Prostate gland (tissue), 2 donors: ENCODE results near the gene CDH13. TPM values are rescaled to one million over a fixed set of nuclear protein-coding genes. Genes with fewer than 3 reads are reported as not detected.

ENCODE experiments used
- DNase-seq: peaks from one replicate; pipeline ENCODE4 v3.0.0-alpha.2; 2019; ENCODE audit warnings: low spot score
- H3K27ac ChIP-seq, 2 donors: fragments of 200-600 bp; sonication (generic); 2 replicates each; pipeline ENCODE4 v1.5.1; 2017 to 2019
- H3K27me3 ChIP-seq: fragments of 200-600 bp; sonication (generic); replicated peaks from 2 replicates; pipeline ENCODE4 v1.5.1; 2019; ENCODE audit not compliant: insufficient read depth
- H3K36me3 ChIP-seq, 2 donors: fragments of 200-600 bp; sonication (generic); 1 replicate in 1 of 2; 2 replicates in 1 of 2; pipeline versions ENCODE4 v1.5.1 to v1.8.1; 2017 to 2019
- H3K4me1 ChIP-seq: fragments of 200-600 bp; sonication (generic); replicated peaks from 2 replicates; pipeline ENCODE4 v1.5.1; 2019
- H3K4me3 ChIP-seq, 2 donors: fragments of 200-600 bp; sonication (generic); 2 replicates each; pipeline ENCODE4 v1.5.1; 2017 to 2019
- H3K9me3 ChIP-seq: fragments of 200-600 bp; sonication (generic); 2 replicates; pipeline ENCODE4 v1.5.1; 2017
- CTCF ChIP-seq, 4 experiments: fragments of 200-600 bp in 2 of 4; fragments of 450-650 bp in 2 of 4; sonication (generic) in 2 of 4; IDR thresholded peaks; 1 replicate in 3 of 4; 2 replicates in 1 of 4; pipeline ENCODE4 v1.5.1; 2016 to 2019; ENCODE audit warnings: antibody characterized with exemption in 4 of 4, mild to moderate bottlenecking in 2 of 4, moderate library complexity in 2 of 4
- POLR2A ChIP-seq: fragments of 450-650 bp; IDR thresholded peaks from one replicate; pipeline ENCODE4 v1.6.1; 2016; ENCODE audit warnings: antibody characterized with exemption, mild to moderate bottlenecking
- POLR2AphosphoS5 ChIP-seq: sonication (generic); formaldehyde crosslinking; IDR thresholded peaks from one replicate; pipeline ENCODE4 v1.6.1; 2017; ENCODE audit warnings: antibody characterized with exemption
- WGBS: methylation state at CpG from one replicate; pipeline ENCODE4 v1.1.5; 2018; 5-methylcytosine and 5-hydroxymethylcytosine counted together
- intact Hi-C: fragments of 100-400 bp; cut with DNase I; formaldehyde crosslinking; loops from one replicate; pipeline ENCODE4 v1.14.2; 2022
- total RNA-seq, 2 donors: library from RNA; depleted of rRNA; stranded (reverse); fragments of >200 nt; gene quantifications; one replicate each; pipeline ENCODE4 v1.1.0, GENCODE V29; 2016

The CDH13 gene
- total RNA-seq, 2 donors from 2014 or later, result 20.6 to 23.0 TPM

GRCh38 chr16:82639263-82639662 is 12.5 kb downstream of the CDH13 start:
- no peak overlapping the region for H3K27ac ChIP-seq
- H3K4me1 ChIP-seq, result no peaks in the 10 kb centered on the region
- H3K4me3 ChIP-seq, result no peak overlapping the region
- TF ChIP-seq POLR2AphosphoS5 (no peak), POLR2A (no peak), CTCF (IDR thresholded peaks at IDR 0.05) (no peak)
- intact Hi-C loops, result loop anchor here (10.0 kb wide), 1 partner anchor 374 kb away; no protein-coding TSS in a partner anchor
- H3K9me3 ChIP-seq, result no peaks in the 10 kb centered on the region
- no peak for DNase-seq
- H3K36me3 ChIP-seq, result no peaks in the 10 kb centered on the region
- 68% methylated on average over 3 of the region's 3 CpGs for WGBS
- H3K27me3 ChIP-seq, result no peaks in the 10 kb centered on the region

- H3K27me3 ChIP-seq, result no peaks in the 10 kb centered on the region
- H3K27ac ChIP-seq, result no peak overlapping the region
- no peak for DNase-seq
- no peaks in the 10 kb centered on the region for H3K9me3 ChIP-seq
- TF ChIP-seq CTCF (IDR thresholded peaks at IDR 0.05) (peak in 2 of 4 experiments; percentile 24 to 68), POLR2AphosphoS5 (no peak), POLR2A (no peak)
- no peaks in the 10 kb centered on the region for H3K4me1 ChIP-seq
- no peak overlapping the region for H3K4me3 ChIP-seq
- H3K36me3 ChIP-seq, result no peaks in the 10 kb centered on the region
- WGBS, result 44% methylated on average over 9 of the region's 9 CpGs
- intact Hi-C loops, result loop anchor here (10.0 kb wide), 1 partner anchor 375 kb away; no protein-coding TSS in a partner anchor
Measured at GRCh38 chr16:82639666-82640336, 13.0 kb downstream of the CDH13 start.

- 87% methylated on average over 6 of the region's 6 CpGs for WGBS
- intact Hi-C loops, result no loop called here
- no peaks in the 10 kb centered on the region for H3K4me1 ChIP-seq
- TF ChIP-seq CTCF (IDR thresholded peaks at IDR 0.05) (no peak), POLR2A (no peak), POLR2AphosphoS5 (no peak)
- no peaks in the 10 kb centered on the region for H3K36me3 ChIP-seq
- no peak overlapping the region for H3K4me3 ChIP-seq
- no peak overlapping the region for H3K27ac ChIP-seq
- no peak for DNase-seq
- H3K27me3 ChIP-seq, result no peaks in the 10 kb centered on the region
- no peaks in the 10 kb centered on the region for H3K9me3 ChIP-seq
Measured at GRCh38 chr16:82641336-82641984, 14.7 kb downstream of the CDH13 start.

GRCh38 chr16:82643136-82643535 is 16.4 kb downstream of the CDH13 start:
- no peaks in the 10 kb centered on the region for H3K9me3 ChIP-seq
- no peaks in the 10 kb centered on the region for H3K36me3 ChIP-seq
- H3K4me3 ChIP-seq, result no peak overlapping the region
- no peak overlapping the region for H3K27ac ChIP-seq
- no peaks in the 10 kb centered on the region for H3K27me3 ChIP-seq
- 64% methylated on average over 4 of the region's 4 CpGs for WGBS
- TF ChIP-seq POLR2AphosphoS5 (no peak), POLR2A (no peak), CTCF (IDR thresholded peaks at IDR 0.05) (no peak)
- no peaks in the 10 kb centered on the region for H3K4me1 ChIP-seq
- intact Hi-C loops, result no loop called here
- no peak for DNase-seq
